GM12865 (cell line): ENCODE data around the gene CDON.

ENCODE experiments used
- DNase-seq: peaks from one replicate; pipeline ENCODE4 v3.0.0; 2010; ENCODE audit warnings: low read depth
- H3K4me3 ChIP-seq: 2 replicates; pipeline ENCODE4 v1.5.1; 2011; ENCODE audit warnings: mild to moderate bottlenecking, low read depth, low read length, control low read depth
- CTCF ChIP-seq: IDR thresholded peaks from 2 replicates; pipeline ENCODE4 v1.5.1; 2011; ENCODE audit warnings: low read length, control low read depth, low read depth, inconsistent platforms; ENCODE audit not compliant: insufficient read depth; ENCODE audit errors: missing control alignments

Gene CDON

GRCh38 chr11:126105022-126105747 lies 42.5 kb upstream of the CDON start:
- no peak for DNase-seq
- H3K4me3 ChIP-seq: no peak overlapping the region
- TF ChIP-seq CTCF: no peak

GRCh38 chr11:126104420-126104819 lies 41.8 kb upstream of the CDON start:
- H3K4me3 ChIP-seq: no peak overlapping the region
- DNase-seq: no peak
- no peak for TF ChIP-seq CTCF

- DNase-seq: no peak
- TF ChIP-seq CTCF: no peak
- H3K4me3 ChIP-seq: no peak overlapping the region
These were observed 40.5 kb upstream of the CDON start for GRCh38 chr11:126103150-126103549.

- H3K4me3 ChIP-seq: no peak overlapping the region
- no peak for TF ChIP-seq CTCF
- DNase-seq: peak; percentile 53
These were observed 39.8 kb upstream of the CDON start for GRCh38 chr11:126102436-126102981.

- no peak overlapping the region for H3K4me3 ChIP-seq
- no peak for DNase-seq
- no peak for TF ChIP-seq CTCF
These were observed 39.2 kb upstream of the CDON start for GRCh38 chr11:126101930-126102283.

GRCh38 chr11:126101251-126101929 lies 38.7 kb upstream of the CDON start:
- no peak overlapping the region for H3K4me3 ChIP-seq
- DNase-seq: no peak
- no peak for TF ChIP-seq CTCF
